ENCODE data around the gene CRYBA4. TPM values are rescaled to one million over a fixed set of nuclear protein-coding genes. Genes with fewer than 3 reads are reported as not detected.

CRYBA4 gene
- total and polyA plus RNA-seq, 2 experiments from 2014 or later: 1.5 TPM; not detected in 1

- TF ChIP-seq ZNF462 (CRISPR knock-in tag; IDR thresholded peaks at IDR 0.05) (no peak), NANOG (IDR thresholded peaks at IDR 0.05; ENCODE audit: borderline replicate concordance) (no peak), JUNB (IDR thresholded peaks at IDR 0.05; ENCODE audit: unreplicated experiment) (no peak), ZNF114 (CRISPR knock-in tag; IDR thresholded peaks at IDR 0.05) (no peak), EZH2phosphoT487 (IDR thresholded peaks at IDR 0.05; ENCODE audit: unreplicated experiment) (no peak), REST (IDR thresholded peaks at IDR 0.05; ENCODE audit: unreplicated experiment) (no peak), CREB1 (CRISPR knock-in tag; IDR thresholded peaks at IDR 0.05; ENCODE audit: low read depth) (no peak), CTCF (conservative IDR thresholded peaks at IDR 0.05; ENCODE audit: low read depth in 2 of 2) (no peak), STAT1 (IDR thresholded peaks at IDR 0.05; ENCODE audit: unreplicated experiment) (no peak), ZNF331 (CRISPR knock-in tag; IDR thresholded peaks at IDR 0.05; ENCODE audit: low read depth) (no peak), POLR2AphosphoS5 (IDR thresholded peaks at IDR 0.05; ENCODE audit: low read depth) (no peak)
Measured at GRCh38 chr22:26610072-26610958, 11.4 kb upstream of the CRYBA4 start (continued).

All from GM23338 (cell line).